Left ventricle myocardium superior (tissue), 1 donor: ENCODE measurements around the gene INS. TPM values are rescaled to one million over a fixed set of nuclear protein-coding genes. Genes with fewer than 3 reads are reported as not detected.
"Not testable (repeated sequence)": the region's sequence is repeated elsewhere in the genome, so short reads cannot be mapped to it uniquely, and the experiment has no call there.

Experiments
- ATAC-seq: fragments of 200-7000 bp; cut with Tn5 transposase; one replicate; pipeline ENCODE4 v1.9.1; 2020; ENCODE audit warnings: mild to moderate bottlenecking, moderate library complexity
- DNase-seq: peaks from one replicate; pipeline ENCODE4 v3.0.0-alpha.2; 2020
- intact Hi-C: fragments of 100-400 bp; cut with micrococcal nuclease; formaldehyde crosslinking; loops from one replicate; pipeline ENCODE4 v1.11.0; 2022
- total RNA-seq: library from RNA; stranded (reverse); fragmentation: NEBNext Ultra II Directional; extraction: Animal tissue kit (Norgen Biotek cat#: 25700); gene quantifications from one replicate; pipeline ENCODE4 v1.2.1, GENCODE V29; 2021
- donor health status: DM: no; HTN: yes; CAD: no; lungs with severe emphysema.

Gene INS
- total RNA-seq, 1 donor from 2014 or later: not detected

- DNase-seq (no peak), ATAC-seq (no peak)
- intact Hi-C loops: loop anchor here (10.0 kb wide), 1 partner anchor 215 kb away; no protein-coding TSS in a partner anchor
Observed at GRCh38 chr11:2199466-2200341, 38.7 kb upstream of the INS start.

DNA sequence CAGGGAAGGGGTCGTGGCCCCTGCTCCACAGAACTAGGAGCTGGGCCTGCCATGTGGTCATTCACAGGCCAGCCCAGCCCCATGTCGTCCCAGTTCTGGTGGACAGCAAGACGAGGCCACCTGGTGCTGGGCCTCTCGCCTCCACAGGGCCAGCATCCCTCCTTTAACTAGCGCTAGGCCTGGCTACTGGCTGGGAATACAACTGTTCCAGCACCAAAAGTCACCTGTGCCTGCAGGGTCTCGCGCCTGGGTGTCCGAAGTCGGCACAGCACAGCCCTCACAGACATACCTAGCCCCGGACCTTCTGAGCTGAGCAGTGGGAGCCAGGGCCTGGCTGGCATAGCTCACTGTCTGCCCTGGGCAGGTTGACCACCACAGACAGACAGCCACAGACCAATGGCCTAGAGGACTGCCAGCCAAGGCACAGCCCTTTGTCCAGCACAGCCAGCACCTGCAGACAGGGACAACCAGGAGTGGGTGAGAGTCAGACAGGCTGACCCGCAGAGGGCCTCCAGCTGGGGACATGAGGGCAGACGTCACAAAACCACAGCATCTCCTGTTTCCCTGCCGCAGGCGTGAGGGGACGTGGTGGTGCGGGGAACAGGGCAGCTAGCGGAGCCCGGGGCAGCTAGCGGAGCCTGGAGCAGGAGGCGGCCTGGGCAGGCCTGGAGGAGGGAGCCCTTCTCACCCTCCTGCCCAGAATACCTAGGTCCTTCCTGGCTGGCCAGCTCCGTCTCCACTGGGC, 37.8 kb upstream of the INS start:
- intact Hi-C loops: loop anchor here (10.0 kb wide), 1 partner anchor 216 kb away; no protein-coding TSS in a partner anchor
- DNase-seq (no peak), ATAC-seq (no peak)

DNA sequence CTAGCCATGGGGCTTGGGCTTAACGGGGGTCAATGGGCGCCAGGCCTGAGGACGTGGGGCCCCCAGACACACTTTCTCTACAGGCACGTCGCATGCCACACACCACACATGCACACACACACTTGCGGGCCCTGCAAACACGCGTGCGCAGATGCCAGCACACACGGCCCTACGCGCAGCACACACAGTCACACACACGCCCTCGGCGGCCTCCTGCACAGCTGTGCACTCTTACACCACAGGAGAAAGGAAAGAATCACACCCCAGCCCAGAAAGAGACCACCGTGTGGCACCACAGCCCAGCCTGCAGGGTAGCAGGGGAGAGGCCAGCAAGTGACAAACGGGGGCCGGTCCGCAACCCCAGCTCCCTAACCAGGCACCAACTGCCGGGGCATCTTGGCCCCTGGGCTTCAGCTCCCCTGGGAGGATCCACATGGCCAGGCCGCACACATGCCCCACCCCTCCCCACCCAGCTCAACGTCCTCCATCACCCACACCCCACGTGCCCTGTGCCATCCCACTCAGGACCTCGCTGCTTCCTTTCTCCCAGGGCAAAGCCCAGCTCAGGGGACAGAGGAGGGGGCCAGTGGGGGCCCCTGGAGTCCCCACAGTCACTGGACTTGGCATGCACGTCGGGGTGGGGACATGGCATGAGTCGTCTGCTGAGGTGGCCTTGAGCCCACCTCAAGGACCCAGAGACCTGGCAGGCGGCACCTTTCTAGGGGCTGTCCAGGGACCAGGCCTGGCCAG, 36.9 kb upstream of the INS start:
- DNase-seq: no peak

GRCh38 chr11:2196970-2197770, 36.2 kb upstream of the INS start:
- intact Hi-C loops: loop anchor here (10.0 kb wide), 1 partner anchor 218 kb away; no protein-coding TSS in a partner anchor
- peak; percentile 84 for DNase-seq
- peak; percentile 75 for ATAC-seq

More for the DNA sequence above, 36.9 kb upstream of the INS start:
- intact Hi-C loops: loop anchor here (10.0 kb wide), 1 partner anchor 217 kb away; no protein-coding TSS in a partner anchor
- no peak for ATAC-seq

- ATAC-seq: no peak
- intact Hi-C loops: loop anchor here (10.0 kb wide), 1 partner anchor 219 kb away; no protein-coding TSS in a partner anchor
- no peak for DNase-seq
Observed at GRCh38 chr11:2195756-2196088, 34.7 kb upstream of the INS start.

DNA sequence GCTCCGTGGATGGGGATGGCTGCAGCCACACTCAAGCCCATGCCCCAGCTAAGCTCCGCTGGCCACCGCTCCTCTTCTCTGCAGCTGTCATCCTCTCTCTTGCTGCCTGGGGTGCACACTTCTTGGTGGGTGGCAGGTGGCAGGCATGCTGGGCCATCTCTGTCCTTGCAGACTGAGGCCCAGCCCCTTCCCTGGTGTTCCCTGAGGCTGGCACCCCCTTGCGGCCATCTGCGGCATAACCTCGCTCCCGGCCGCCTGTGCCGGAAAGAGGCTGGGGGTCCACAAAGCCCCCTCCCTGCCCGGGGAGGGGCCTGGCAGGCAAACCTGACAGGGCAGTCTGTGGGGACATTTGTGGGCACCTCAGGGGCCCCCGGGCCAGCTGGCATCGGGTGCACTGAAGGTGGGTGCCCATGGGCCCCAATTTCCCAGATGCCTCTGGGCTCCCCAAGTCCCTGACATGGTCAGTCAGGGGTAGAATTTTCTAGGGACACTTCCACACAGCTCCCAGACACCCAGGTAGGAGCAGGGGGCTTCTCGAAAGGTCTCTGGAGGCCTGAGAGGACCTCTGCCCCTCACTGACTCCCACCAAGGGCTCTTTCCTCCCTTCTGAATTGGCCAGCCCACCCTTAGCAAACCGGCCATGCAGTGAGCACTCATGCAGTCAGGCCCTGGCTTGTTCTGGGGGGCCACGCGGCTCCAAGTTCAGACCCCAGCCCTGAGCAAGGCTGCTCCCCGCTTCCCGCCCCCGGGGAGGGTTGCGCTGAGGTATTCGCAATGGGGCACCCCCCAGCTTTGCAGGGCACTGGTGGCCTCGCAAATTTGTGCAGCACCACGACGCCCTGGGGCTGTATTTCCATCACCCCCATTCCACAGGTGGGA, 34.1 kb upstream of the INS start:
- peak; percentile 54 for DNase-seq

GRCh38 chr11:2193888-2194595, 33.0 kb upstream of the INS start:
- intact Hi-C loops: loop anchor here (10.0 kb wide), 1 partner anchor 221 kb away; no protein-coding TSS in a partner anchor
- not testable (repeated sequence) for DNase-seq, ATAC-seq

More for the DNA sequence above, 34.1 kb upstream of the INS start:
- no peak for ATAC-seq
- intact Hi-C loops: loop anchor here (10.0 kb wide), 1 partner anchor 220 kb away; no protein-coding TSS in a partner anchor

DNA sequence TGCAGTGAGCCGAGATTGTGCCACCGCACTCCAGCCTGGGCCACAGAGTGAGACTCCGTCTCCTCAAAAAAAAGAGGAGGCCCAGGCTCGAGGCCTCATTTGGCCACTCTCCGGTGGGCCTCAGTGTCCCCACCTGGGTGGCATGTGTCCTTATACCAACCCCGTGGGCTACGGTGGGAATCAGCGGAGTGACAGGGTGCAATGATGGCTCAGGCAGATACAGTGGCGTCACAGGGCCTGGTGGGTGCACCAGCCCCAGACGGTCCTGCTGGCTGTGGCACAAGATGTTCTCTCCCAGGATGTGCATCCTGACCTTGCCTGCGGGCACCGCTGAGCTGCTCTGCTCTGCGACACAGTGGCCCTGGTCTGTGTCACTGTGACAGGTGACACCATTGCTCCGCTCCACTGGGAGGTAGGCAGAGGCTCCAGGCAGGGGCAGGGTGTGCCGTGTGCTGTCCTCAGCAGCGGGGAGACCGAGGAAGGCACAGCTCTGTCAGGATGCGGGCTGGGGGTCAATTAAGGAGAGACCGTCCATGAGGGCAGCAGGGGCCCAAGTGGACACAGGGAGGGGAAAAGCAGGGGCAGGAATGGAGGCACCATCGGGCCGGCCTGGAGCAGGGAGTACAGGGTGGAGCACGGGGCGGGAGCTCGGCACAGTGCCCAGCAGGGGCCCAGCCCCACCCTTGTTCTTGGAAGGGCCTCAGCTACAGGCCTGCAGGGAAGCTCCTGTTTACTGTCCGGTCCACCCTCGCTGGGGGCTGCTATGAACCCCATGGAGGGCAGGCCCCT, 32.3 kb upstream of the INS start:
- DNase-seq: peak; percentile 71
- intact Hi-C loops: loop anchor here (10.0 kb wide), 1 partner anchor 222 kb away; no protein-coding TSS in a partner anchor
- ATAC-seq: peak; percentile 87

GRCh38 chr11:2192435-2192834, 31.4 kb upstream of the INS start:
- intact Hi-C loops: loop anchor here (10.0 kb wide), 1 partner anchor 222 kb away; no protein-coding TSS in a partner anchor
- ATAC-seq: no peak
- no peak for DNase-seq

DNA sequence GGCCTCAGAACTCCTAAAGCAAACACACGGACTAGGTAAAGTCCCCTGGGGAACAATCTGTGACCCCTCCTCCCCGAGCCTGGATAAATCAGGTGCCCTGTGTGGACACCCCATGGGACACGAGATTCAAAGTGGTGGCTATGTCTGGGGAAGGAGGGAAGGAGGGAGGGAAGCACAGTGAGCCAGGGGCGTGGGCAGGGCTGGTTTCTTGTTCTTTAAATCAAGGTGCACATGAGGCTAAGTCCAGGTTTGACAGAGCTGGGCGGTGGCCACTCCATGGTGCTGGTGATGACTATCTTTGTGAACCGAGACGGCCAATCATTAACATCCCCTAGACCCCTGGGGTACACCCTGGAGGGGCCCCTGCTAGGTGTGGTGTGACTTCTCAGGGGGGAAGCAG, 30.9 kb upstream of the INS start:
- intact Hi-C loops: loop anchor here (10.0 kb wide), 1 partner anchor 223 kb away; no protein-coding TSS in a partner anchor
- ATAC-seq: no peak
- no peak for DNase-seq

DNA sequence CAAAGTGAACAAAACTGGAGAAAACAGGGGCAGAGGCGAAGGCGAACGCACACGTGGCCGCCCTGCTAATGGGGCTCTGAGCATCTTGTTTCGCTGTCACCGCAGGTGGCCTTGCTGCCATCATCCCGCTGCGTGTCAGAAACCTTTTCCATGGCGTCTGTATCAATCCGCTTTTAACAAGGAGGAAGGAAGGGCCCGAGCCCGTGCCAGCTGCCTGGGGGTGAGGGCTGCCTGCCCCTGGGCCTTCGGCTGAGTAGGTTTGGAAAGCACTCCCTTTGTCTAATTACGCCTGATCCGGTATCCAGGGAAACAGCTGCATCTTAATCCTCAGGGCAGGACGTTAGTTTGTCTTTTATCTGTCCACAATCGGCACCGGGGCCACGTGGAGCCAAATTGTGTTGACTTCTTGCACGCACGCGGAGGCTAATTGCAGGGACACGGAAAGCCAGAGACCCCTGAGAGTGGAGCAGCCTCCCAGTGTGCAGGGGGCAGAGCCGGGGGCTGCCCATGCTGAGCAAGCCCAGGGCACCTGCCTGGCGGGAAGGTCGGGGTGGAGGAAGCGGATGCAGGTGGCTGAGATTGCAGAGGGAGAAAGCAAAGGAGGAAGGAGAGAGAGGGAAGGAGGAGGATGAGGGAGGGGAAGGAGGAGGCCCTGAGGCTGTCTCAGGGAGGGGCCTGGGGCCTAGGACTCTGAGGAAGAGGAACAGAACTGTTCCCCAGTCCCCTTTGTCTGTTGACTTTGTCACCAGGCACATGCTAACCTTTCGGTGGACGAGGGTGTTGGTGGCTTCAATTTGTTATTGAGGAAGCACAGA, 29.9 kb upstream of the INS start:
- ATAC-seq: peak; percentile 14
- intact Hi-C loops: loop anchor here (10.0 kb wide), 1 partner anchor 224 kb away; no protein-coding TSS in a partner anchor
- no peak for DNase-seq

GRCh38 chr11:2189938-2190656, 29.1 kb upstream of the INS start:
- intact Hi-C loops: loop anchor here (10.0 kb wide), 1 partner anchor 225 kb away; no protein-coding TSS in a partner anchor
- DNase-seq: no peak

GRCh38 chr11:2188745-2189144, 27.7 kb upstream of the INS start:
- intact Hi-C loops: no loop called here
- DNase-seq: no peak
- ATAC-seq: no peak

More at GRCh38 chr11:2189938-2190656, 29.1 kb upstream of the INS start:
- ATAC-seq: no peak

GRCh38 chr11:2187280-2187707, 26.3 kb upstream of the INS start:
- ATAC-seq (no peak), DNase-seq (no peak)
- intact Hi-C loops: no loop called here
